ENCODE results near the gene MARCO.

DNA sequence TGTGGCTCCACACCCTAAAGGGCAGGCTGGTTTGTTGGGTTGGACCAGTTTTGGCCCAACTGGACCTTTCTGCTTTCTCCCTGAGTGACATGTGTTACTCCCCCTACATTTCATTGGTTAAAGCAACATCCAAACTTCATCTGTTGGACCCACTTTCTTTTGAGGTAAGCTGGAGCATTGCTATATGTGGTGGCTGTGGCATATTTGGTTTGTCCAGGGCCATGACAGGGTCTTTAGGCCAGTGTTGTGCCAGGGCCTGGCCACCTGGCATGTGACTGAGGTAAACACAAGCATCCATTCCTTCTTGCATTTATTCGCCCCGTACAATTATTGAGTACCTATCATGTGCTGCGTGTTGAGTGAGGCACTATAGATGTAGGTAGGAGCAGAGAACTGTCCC is 36.8 kb upstream of the MARCO start:
- TF ChIP-seq, protein P1, sequence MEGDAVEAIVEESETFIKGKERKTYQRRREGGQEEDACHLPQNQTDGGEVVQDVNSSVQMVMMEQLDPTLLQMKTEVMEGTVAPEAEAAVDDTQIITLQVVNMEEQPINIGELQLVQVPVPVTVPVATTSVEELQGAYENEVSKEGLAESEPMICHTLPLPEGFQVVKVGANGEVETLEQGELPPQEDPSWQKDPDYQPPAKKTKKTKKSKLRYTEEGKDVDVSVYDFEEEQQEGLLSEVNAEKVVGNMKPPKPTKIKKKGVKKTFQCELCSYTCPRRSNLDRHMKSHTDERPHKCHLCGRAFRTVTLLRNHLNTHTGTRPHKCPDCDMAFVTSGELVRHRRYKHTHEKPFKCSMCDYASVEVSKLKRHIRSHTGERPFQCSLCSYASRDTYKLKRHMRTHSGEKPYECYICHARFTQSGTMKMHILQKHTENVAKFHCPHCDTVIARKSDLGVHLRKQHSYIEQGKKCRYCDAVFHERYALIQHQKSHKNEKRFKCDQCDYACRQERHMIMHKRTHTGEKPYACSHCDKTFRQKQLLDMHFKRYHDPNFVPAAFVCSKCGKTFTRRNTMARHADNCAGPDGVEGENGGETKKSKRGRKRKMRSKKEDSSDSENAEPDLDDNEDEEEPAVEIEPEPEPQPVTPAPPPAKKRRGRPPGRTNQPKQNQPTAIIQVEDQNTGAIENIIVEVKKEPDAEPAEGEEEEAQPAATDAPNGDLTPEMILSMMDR (IDR thresholded peaks at IDR 0.05): no peak
- no peak for TF ChIP-seq POLR2A (IDR thresholded peaks at IDR 0.05)

Measured in right lobe of liver (tissue), 4 donors.